Measurements from ENCODE around the gene EIF4E3. TPM values are rescaled to one million over a fixed set of nuclear protein-coding genes. Genes with fewer than 3 reads are reported as not detected.

The EIF4E3 gene
- total and polyA plus RNA-seq, 5 donors, result 25.0 to 42.5 (median 40.9) TPM

- no peak overlapping the region for H3K4me3 ChIP-seq (ENCODE audit: low read length)
- intact Hi-C loops (cut with DNase I), result no loop called here
- H3K9me3 ChIP-seq (ENCODE audit: control insufficient read depth, low read length), result no peaks in the 10 kb centered on the region
- no peaks in the 10 kb centered on the region for H3K27me3 ChIP-seq (ENCODE audit: control insufficient read depth, insufficient read depth)
- H3K4me1 ChIP-seq (ENCODE audit: control insufficient read depth, insufficient read depth, low read length), result no peaks in the 10 kb centered on the region
- ATAC-seq (no peak), DNase-seq (peak in 1 of 3 donors; percentile 23)
- no peak overlapping the region for H3K27ac ChIP-seq (ENCODE audit: low read length)
- 87% methylated on average over 19 of the region's 19 CpGs for WGBS
Measured at GRCh38 chr3:71671216-71671845, 53.9 kb downstream of the EIF4E3 start.

GRCh38 chr3:71662568-71662967, 62.6 kb downstream of the EIF4E3 start:
- DNase-seq, result no peak
- Histone ChIP-seq H3K27ac (ENCODE audit: low read length) (no peak overlapping the region), H3K4me1 (ENCODE audit: control insufficient read depth, insufficient read depth, low read length) (peaks cover 3% of the 10 kb centered on the region), H3K27me3 (ENCODE audit: control insufficient read depth, insufficient read depth) (no peaks in the 10 kb centered on the region), H3K9me3 (ENCODE audit: control insufficient read depth, low read length) (no peaks in the 10 kb centered on the region), H3K4me3 (ENCODE audit: low read length) (no peak overlapping the region)
- 72% methylated on average over 3 of the region's 3 CpGs for WGBS
- intact Hi-C loops (cut with DNase I), result no loop called here
- ATAC-seq, result no peak

- intact Hi-C loops (cut with DNase I), result no loop called here
- DNase-seq, result no peak
- Histone ChIP-seq H3K4me1 (ENCODE audit: control insufficient read depth, insufficient read depth, low read length) (peaks cover 3% of the 10 kb centered on the region), H3K9me3 (ENCODE audit: control insufficient read depth, low read length) (no peaks in the 10 kb centered on the region), H3K27ac (ENCODE audit: low read length) (no peak overlapping the region), H3K4me3 (ENCODE audit: low read length) (no peak overlapping the region), H3K27me3 (ENCODE audit: control insufficient read depth, insufficient read depth) (no peaks in the 10 kb centered on the region)
- no peak for ATAC-seq
- WGBS, result 87% methylated on average over 3 of the region's 3 CpGs
Measured at GRCh38 chr3:71662056-71662455, 63.1 kb downstream of the EIF4E3 start.

GRCh38 chr3:71659864-71660591, 65.2 kb downstream of the EIF4E3 start:
- 80% methylated on average over 9 of the region's 9 CpGs for WGBS
- ATAC-seq, result no peak
- no peak overlapping the region for H3K4me3 ChIP-seq (ENCODE audit: low read length)
- no peak for DNase-seq
- intact Hi-C loops (cut with DNase I), result loop anchor here in 3 of 4 donors (10.0 kb wide), 2 partner anchors 1105 to 1115 kb away; no protein-coding TSS in a partner anchor
- no peaks in the 10 kb centered on the region for H3K27me3 ChIP-seq (ENCODE audit: control insufficient read depth, insufficient read depth)
- H3K27ac ChIP-seq (ENCODE audit: low read length), result no peak overlapping the region
- no peaks in the 10 kb centered on the region for H3K9me3 ChIP-seq (ENCODE audit: control insufficient read depth, low read length)
- peaks cover 3% of the 10 kb centered on the region for H3K4me1 ChIP-seq (ENCODE audit: control insufficient read depth, insufficient read depth, low read length)

- Histone ChIP-seq H3K4me3 (ENCODE audit: low read length) (no peak overlapping the region), H3K4me1 (ENCODE audit: control insufficient read depth, insufficient read depth, low read length) (peaks cover 3% of the 10 kb centered on the region), H3K9me3 (ENCODE audit: control insufficient read depth, low read length) (no peaks in the 10 kb centered on the region), H3K27me3 (ENCODE audit: control insufficient read depth, insufficient read depth) (no peaks in the 10 kb centered on the region), H3K27ac (ENCODE audit: low read length) (no peak overlapping the region)
- ATAC-seq, result peak; percentile 83 to 88
- intact Hi-C loops (cut with DNase I), result loop anchor here in 3 of 4 donors (10.0 kb wide), 2 partner anchors 1103 to 1113 kb away; no protein-coding TSS in a partner anchor
- 45% methylated on average over 12 of the region's 12 CpGs for WGBS
- peak; percentile 74 to 90 (median 89) for DNase-seq
Measured at GRCh38 chr3:71657831-71658530, 67.2 kb downstream of the EIF4E3 start.

- Histone ChIP-seq H3K27me3 (ENCODE audit: control insufficient read depth, insufficient read depth) (no peaks in the 10 kb centered on the region), H3K4me1 (ENCODE audit: control insufficient read depth, insufficient read depth, low read length) (peaks cover 3% of the 10 kb centered on the region), H3K9me3 (ENCODE audit: control insufficient read depth, low read length) (no peaks in the 10 kb centered on the region), H3K27ac (ENCODE audit: low read length) (no peak overlapping the region), H3K4me3 (ENCODE audit: low read length) (no peak overlapping the region)
- 95% methylated on average over 8 of the region's 8 CpGs for WGBS
- no peak for DNase-seq
- intact Hi-C loops (cut with DNase I), result loop anchor here in 3 of 4 donors (10.0 kb wide), 2 partner anchors 1100 to 1110 kb away; no protein-coding TSS in a partner anchor
- ATAC-seq, result no peak
Measured at GRCh38 chr3:71655061-71655460, 70.1 kb downstream of the EIF4E3 start.

- DNase-seq (no peak), ATAC-seq (no peak)
- intact Hi-C loops (cut with DNase I), result loop anchor here in 3 of 4 donors (10.0 kb wide), 2 partner anchors 1099 to 1109 kb away; no protein-coding TSS in a partner anchor
- Histone ChIP-seq H3K9me3 (ENCODE audit: control insufficient read depth, low read length) (no peaks in the 10 kb centered on the region), H3K27ac (ENCODE audit: low read length) (no peak overlapping the region), H3K4me3 (ENCODE audit: low read length) (no peak overlapping the region), H3K27me3 (ENCODE audit: control insufficient read depth, insufficient read depth) (no peaks in the 10 kb centered on the region), H3K4me1 (ENCODE audit: control insufficient read depth, insufficient read depth, low read length) (peaks cover 2% of the 10 kb centered on the region)
- 74% methylated on average over 6 of the region's 6 CpGs for WGBS
Measured at GRCh38 chr3:71653414-71653807, 71.8 kb downstream of the EIF4E3 start.

GRCh38 chr3:71652781-71653413, 72.3 kb downstream of the EIF4E3 start:
- H3K4me3 ChIP-seq (ENCODE audit: low read length), result no peak overlapping the region
- intact Hi-C loops (cut with DNase I), result loop anchor here in 3 of 4 donors (10.0 kb wide), 2 partner anchors 1098 to 1108 kb away; no protein-coding TSS in a partner anchor
- ATAC-seq, result peak; percentile 73 to 78
- H3K27ac ChIP-seq (ENCODE audit: low read length), result no peak overlapping the region
- H3K9me3 ChIP-seq (ENCODE audit: control insufficient read depth, low read length), result no peaks in the 10 kb centered on the region
- H3K27me3 ChIP-seq (ENCODE audit: control insufficient read depth, insufficient read depth), result no peaks in the 10 kb centered on the region
- WGBS, result 31% methylated on average over 14 of the region's 14 CpGs
- DNase-seq, result peak; percentile 41 to 64 (median 57)
- no peaks in the 10 kb centered on the region for H3K4me1 ChIP-seq (ENCODE audit: control insufficient read depth, insufficient read depth, low read length)

GRCh38 chr3:71651625-71652024, 73.6 kb downstream of the EIF4E3 start:
- intact Hi-C loops (cut with DNase I), result loop anchor here in 3 of 4 donors (10.0 kb wide), 2 partner anchors 1097 to 1107 kb away; no protein-coding TSS in a partner anchor
- Histone ChIP-seq H3K27ac (ENCODE audit: low read length) (no peak overlapping the region), H3K4me3 (ENCODE audit: low read length) (no peak overlapping the region), H3K9me3 (ENCODE audit: control insufficient read depth, low read length) (no peaks in the 10 kb centered on the region), H3K27me3 (ENCODE audit: control insufficient read depth, insufficient read depth) (no peaks in the 10 kb centered on the region), H3K4me1 (ENCODE audit: control insufficient read depth, insufficient read depth, low read length) (peaks cover 2% of the 10 kb centered on the region)
- WGBS, result 88% methylated on average over 6 of the region's 6 CpGs
- ATAC-seq (no peak), DNase-seq (no peak)

- intact Hi-C loops (cut with DNase I), result loop anchor here in 3 of 4 donors (10.0 kb wide), 2 partner anchors 1096 to 1106 kb away; no protein-coding TSS in a partner anchor
- WGBS, result 84% methylated on average over 5 of the region's 5 CpGs
- DNase-seq, result no peak
- no peak overlapping the region for H3K4me3 ChIP-seq (ENCODE audit: low read length)
- H3K4me1 ChIP-seq (ENCODE audit: control insufficient read depth, insufficient read depth, low read length), result peaks cover 2% of the 10 kb centered on the region
- H3K27me3 ChIP-seq (ENCODE audit: control insufficient read depth, insufficient read depth), result no peaks in the 10 kb centered on the region
- no peak for ATAC-seq
- no peaks in the 10 kb centered on the region for H3K9me3 ChIP-seq (ENCODE audit: control insufficient read depth, low read length)
- H3K27ac ChIP-seq (ENCODE audit: low read length), result no peak overlapping the region
Measured at GRCh38 chr3:71650372-71650771, 74.8 kb downstream of the EIF4E3 start.
